ACHN (cell line): Measurements from ENCODE around the gene C16orf95.

ENCODE experiments used
- DNase-seq: peaks from one replicate; pipeline ENCODE4 v3.0.0-alpha.2; 2015
- in situ Hi-C: cut with HindIII; loops from 2 replicates; pipeline ENCODE4 v1.10.0; 2017; ENCODE audit warnings: low sequenced_read_pairs, low pct_ligation_motif_present, low pct_unique_long_range_greater_than_20kb

C16orf95 gene

GRCh38 chr16:87322833-87323726 is 5.9 kb upstream of the C16orf95 start:
- in situ Hi-C loops = no loop called here
- no peak for DNase-seq

GRCh38 chr16:87322360-87322759 is 5.2 kb upstream of the C16orf95 start:
- in situ Hi-C loops = no loop called here
- DNase-seq = no peak

- in situ Hi-C loops = no loop called here
- no peak for DNase-seq
Observed at GRCh38 chr16:87321336-87322107, 4.3 kb upstream of the C16orf95 start.

- DNase-seq = no peak
- in situ Hi-C loops = no loop called here
Observed at GRCh38 chr16:87320510-87321227, 3.5 kb upstream of the C16orf95 start.

- DNase-seq = no peak
- in situ Hi-C loops = no loop called here
Observed at GRCh38 chr16:87319997-87320491, 2.9 kb upstream of the C16orf95 start.

- in situ Hi-C loops = no loop called here
- DNase-seq = no peak
Observed at GRCh38 chr16:87319011-87319410, 1.8 kb upstream of the C16orf95 start.

- DNase-seq = peak; percentile 53
- in situ Hi-C loops = no loop called here
Observed at GRCh38 chr16:87317750-87318644, 805 bp upstream of the C16orf95 start.

- DNase-seq = no peak
- in situ Hi-C loops = no loop called here
Observed at GRCh38 chr16:87316450-87316922, 706 bp downstream of the C16orf95 start.

GRCh38 chr16:87314990-87315420 is 2.2 kb downstream of the C16orf95 start:
- no peak for DNase-seq
- in situ Hi-C loops = no loop called here

- no peak for DNase-seq
Observed at GRCh38 chr16:87312008-87312407, 5.2 kb downstream of the C16orf95 start.

GRCh38 chr16:87311387-87311786 is 5.8 kb downstream of the C16orf95 start:
- in situ Hi-C loops = no loop called here
- no peak for DNase-seq

More at GRCh38 chr16:87312008-87312407, 5.2 kb downstream of the C16orf95 start:
- in situ Hi-C loops = no loop called here

GRCh38 chr16:87310610-87311009 is 6.6 kb downstream of the C16orf95 start:
- in situ Hi-C loops = no loop called here
- no peak for DNase-seq

GRCh38 chr16:87309620-87310525 is 7.3 kb downstream of the C16orf95 start:
- no peak for DNase-seq
- in situ Hi-C loops = no loop called here

- no peak for DNase-seq
- in situ Hi-C loops = no loop called here
Observed at GRCh38 chr16:87308826-87309225, 8.4 kb downstream of the C16orf95 start.

GRCh38 chr16:87306516-87306915 is 10.7 kb downstream of the C16orf95 start:
- in situ Hi-C loops = no loop called here
- DNase-seq = no peak

- DNase-seq = no peak
- in situ Hi-C loops = no loop called here
Observed at GRCh38 chr16:87305505-87306391, 11.4 kb downstream of the C16orf95 start.
